BLaER1 (cell line): ENCODE data around the gene THSD7A.

Source experiments
- H3K27ac ChIP-seq: shearing (Covaris generic); formaldehyde crosslinking; 2 replicates; pipeline ENCODE4 v1.8.1; 2022
- H3K27me3 ChIP-seq: shearing (Covaris generic); formaldehyde crosslinking; 2 replicates; pipeline ENCODE4 v1.8.1; 2022
- H3K36me3 ChIP-seq: shearing (Covaris generic); formaldehyde crosslinking; 2 replicates; pipeline ENCODE4 v1.8.1; 2022
- H3K4me1 ChIP-seq: shearing (Covaris generic); formaldehyde crosslinking; 2 replicates; pipeline ENCODE4 v1.8.1; 2022
- H3K4me2 ChIP-seq: shearing (Covaris generic); formaldehyde crosslinking; 2 replicates; pipeline ENCODE4 v1.8.1; 2022
- H3K4me3 ChIP-seq: shearing (Covaris generic); formaldehyde crosslinking; 2 replicates; pipeline ENCODE4 v1.8.1; 2022
- H3K9ac ChIP-seq: shearing (Covaris generic); formaldehyde crosslinking; 2 replicates; pipeline ENCODE4 v1.8.1; 2022
- H3K9me3 ChIP-seq: shearing (Covaris generic); formaldehyde crosslinking; 2 replicates; pipeline ENCODE4 v1.8.1; 2022
- H4K20me1 ChIP-seq: shearing (Covaris generic); formaldehyde crosslinking; 2 replicates; pipeline ENCODE4 v1.8.1; 2022
- Cebpa-rat ChIP-seq: shearing (Covaris generic); IDR thresholded peaks from 2 replicates; pipeline ENCODE4 v1.8.1; 2022

THSD7A gene

DNA sequence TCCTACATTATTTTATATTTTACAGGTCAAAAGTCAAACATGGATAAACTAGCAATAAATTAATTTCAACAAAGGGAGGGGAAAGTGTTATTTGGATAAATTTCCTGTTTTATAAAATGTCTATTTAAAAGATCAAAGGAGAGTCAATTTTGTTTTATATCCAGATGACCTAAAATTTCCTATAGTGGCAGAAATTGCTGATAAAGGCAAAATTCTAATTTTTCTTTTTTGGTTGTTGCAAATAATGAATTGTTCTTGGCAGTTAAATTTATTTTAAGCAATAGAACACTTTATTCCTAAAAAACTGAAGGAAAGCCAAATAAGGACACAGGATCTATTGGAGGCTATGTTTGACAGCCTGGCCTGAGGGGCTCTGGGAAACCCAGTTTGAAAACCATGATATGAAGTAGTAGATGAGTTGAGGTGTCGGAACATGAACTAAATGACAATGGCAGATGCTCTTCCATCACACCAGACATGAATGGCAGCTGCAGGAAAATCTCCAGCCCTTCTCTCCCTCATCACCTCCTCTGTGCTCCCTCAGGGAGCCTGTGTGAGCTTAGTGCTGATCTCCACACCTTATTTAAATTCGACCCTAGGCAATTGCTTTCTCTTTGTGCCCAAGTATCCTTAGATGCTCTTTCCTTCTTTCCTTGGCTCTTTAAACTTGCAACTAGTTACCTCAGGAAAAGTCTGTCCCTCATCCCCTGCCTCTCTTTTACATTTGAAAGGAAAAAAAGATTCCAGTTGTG lies 395.0 kb downstream of the THSD7A start:
- no peaks in the 10 kb centered on the region for H3K36me3 ChIP-seq
- no peaks in the 10 kb centered on the region for H3K4me1 ChIP-seq
- H3K9me3 ChIP-seq, result no peaks in the 10 kb centered on the region; the same call in 1 of the 2 replicates
- H3K4me2 ChIP-seq, result no peak overlapping the region
- H3K27ac ChIP-seq, result no peak overlapping the region
- H3K4me3 ChIP-seq, result no peak overlapping the region
- no peak overlapping the region for H3K9ac ChIP-seq
- no peak for TF ChIP-seq Cebpa-rat
- no peaks in the 10 kb centered on the region for H3K27me3 ChIP-seq
- H4K20me1 ChIP-seq, result no peaks in the 10 kb centered on the region

DNA sequence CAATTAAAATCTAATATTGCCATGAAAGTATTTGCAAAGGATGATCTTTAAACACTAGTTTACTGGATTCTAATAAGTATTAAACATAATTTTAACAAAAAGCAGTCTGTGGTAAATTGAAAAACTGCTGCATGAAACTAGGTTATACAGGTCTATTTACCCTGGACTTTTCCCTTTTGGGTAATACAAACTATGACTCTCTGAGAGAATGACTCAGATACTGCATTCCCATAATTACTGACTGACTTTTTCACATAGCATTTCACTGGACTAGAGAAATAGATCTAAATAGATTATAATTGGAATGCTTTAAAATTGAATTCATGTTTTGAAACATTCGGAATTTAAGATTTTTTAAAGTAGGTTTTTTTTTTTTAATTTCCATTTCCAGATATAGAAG lies 395.7 kb downstream of the THSD7A start:
- Histone ChIP-seq H3K9ac (no peak overlapping the region), H3K27ac (no peak overlapping the region), H3K36me3 (no peaks in the 10 kb centered on the region), H3K4me3 (no peak overlapping the region), H3K4me2 (no peak overlapping the region), H3K27me3 (no peaks in the 10 kb centered on the region), H3K4me1 (0 out of 2 replicates have a peak, but pooled peaks cover under 1% of the 10 kb centered on the region), H3K9me3 (no peaks in the 10 kb centered on the region; the same call in 1 of the 2 replicates), H4K20me1 (no peaks in the 10 kb centered on the region)
- no peak for TF ChIP-seq Cebpa-rat

DNA sequence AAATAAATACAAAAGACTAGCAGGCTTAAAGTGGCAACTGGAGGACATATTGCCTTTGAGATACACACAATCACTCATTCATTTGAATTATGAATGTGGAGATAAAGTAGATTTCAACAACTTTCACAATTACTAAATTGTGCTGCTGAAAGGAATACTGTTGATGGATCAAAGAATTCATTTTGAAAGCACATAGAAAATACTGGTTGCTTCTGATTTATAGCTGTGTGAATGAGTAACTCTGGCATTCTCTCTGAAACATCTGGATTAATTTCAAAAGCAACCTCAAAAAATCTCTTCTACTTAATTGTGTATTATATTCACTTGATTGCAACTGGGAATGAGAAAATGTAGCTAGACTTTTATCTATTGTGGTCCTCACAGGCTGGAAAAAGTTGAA lies 397.6 kb downstream of the THSD7A start:
- Histone ChIP-seq H3K9me3 (no peaks in the 10 kb centered on the region; the same call in 1 of the 2 replicates), H3K27me3 (no peaks in the 10 kb centered on the region), H3K9ac (no peak overlapping the region), H4K20me1 (no peaks in the 10 kb centered on the region), H3K36me3 (no peaks in the 10 kb centered on the region), H3K4me1 (peaks cover 20% of the 10 kb centered on the region), H3K4me3 (no peak overlapping the region), H3K27ac (no peak overlapping the region), H3K4me2 (no peak overlapping the region)
- TF ChIP-seq Cebpa-rat, result no peak

DNA sequence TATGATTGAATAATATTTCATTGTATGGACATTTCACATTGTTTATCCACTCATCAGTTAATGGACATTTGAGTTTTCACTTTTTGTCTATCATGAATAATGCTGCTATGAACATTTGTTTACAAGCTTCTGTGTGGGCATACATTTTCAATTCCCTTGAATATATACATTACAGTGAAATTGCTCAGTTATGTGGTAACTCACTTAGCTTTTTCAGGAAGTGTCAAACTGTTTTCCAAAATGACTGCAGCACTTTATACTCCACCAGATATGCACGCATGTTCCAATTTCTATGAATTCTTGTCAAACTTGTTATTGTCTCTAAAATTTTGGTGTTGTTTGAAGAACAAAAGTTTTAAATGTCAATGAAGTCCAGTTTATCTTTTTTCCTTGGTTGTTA lies 401.2 kb downstream of the THSD7A start:
- no peaks in the 10 kb centered on the region for H4K20me1 ChIP-seq
- H3K4me3 ChIP-seq, result no peak overlapping the region
- H3K9ac ChIP-seq, result no peak overlapping the region
- no peak overlapping the region for H3K27ac ChIP-seq
- H3K27me3 ChIP-seq, result no peaks in the 10 kb centered on the region
- H3K9me3 ChIP-seq, result no peaks in the 10 kb centered on the region; the same call in 1 of the 2 replicates
- no peaks in the 10 kb centered on the region for H3K36me3 ChIP-seq
- no peak for TF ChIP-seq Cebpa-rat
- H3K4me2 ChIP-seq, result peak overlapping the region; percentile 55; the same call in 1 of the 2 replicates
- peaks cover 29% of the 10 kb centered on the region for H3K4me1 ChIP-seq

DNA sequence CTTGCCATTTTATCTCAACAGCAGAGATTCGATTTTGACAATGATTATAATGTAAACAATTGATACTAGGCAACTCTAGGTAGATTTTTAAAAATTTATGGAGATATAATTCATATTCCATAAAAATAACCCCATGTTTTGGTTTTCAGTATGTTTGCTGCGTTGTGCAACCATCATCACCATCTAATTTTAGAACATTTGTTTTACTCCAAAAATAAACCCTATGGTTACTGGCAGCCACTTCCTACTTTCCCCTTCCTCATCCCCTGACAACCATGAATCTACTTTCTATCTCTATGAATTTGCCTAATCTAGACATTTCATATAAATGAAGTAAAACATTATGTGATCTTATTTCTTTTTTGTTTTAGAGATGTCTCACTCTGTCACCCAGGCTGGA lies 401.9 kb downstream of the THSD7A start:
- peak overlapping the region; percentile 40 for H3K27ac ChIP-seq
- no peaks in the 10 kb centered on the region for H3K27me3 ChIP-seq
- H3K9me3 ChIP-seq, result no peaks in the 10 kb centered on the region
- H3K4me2 ChIP-seq, result peak overlapping the region; percentile 55
- no peak overlapping the region for H3K4me3 ChIP-seq
- H4K20me1 ChIP-seq, result no peaks in the 10 kb centered on the region
- H3K9ac ChIP-seq, result no peak overlapping the region
- H3K4me1 ChIP-seq, result peaks cover 29% of the 10 kb centered on the region
- no peaks in the 10 kb centered on the region for H3K36me3 ChIP-seq
- no peak for TF ChIP-seq Cebpa-rat

DNA sequence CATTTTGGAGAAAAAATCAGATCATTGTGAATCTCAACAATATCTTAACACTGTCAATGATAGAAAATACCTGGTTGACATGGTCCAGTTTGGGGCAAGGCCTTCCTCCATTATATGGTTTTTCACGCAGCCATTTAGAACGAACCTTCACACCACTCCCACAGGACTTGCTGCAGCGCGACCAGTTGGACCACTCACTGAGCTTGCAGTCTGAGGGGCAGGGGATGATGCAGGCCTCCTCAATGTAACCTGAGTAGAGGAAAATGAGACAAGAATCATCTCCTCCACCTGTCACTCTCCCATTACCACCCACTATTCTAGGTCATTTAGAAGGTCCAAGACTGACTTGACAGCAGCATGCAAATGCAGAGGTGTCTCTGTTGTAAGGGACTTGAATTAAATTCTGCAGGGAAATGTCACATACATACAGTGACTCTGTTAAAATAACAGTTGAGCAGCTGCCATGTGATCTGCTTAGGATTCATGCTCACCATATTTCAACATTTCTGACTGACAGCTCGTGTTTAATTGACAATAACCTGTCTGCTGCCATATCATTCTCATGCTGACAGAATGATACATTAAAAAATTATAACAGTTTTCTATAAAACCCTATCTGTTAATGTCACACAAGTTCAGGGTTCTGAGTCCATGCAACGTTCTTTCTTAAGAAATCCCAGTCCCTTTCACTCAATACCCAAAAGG lies 403.0 kb downstream of the THSD7A start:
- H3K4me3 ChIP-seq, result no peak overlapping the region
- H3K27me3 ChIP-seq, result no peaks in the 10 kb centered on the region
- no peaks in the 10 kb centered on the region for H3K9me3 ChIP-seq
- H3K9ac ChIP-seq, result no peak overlapping the region
- H3K36me3 ChIP-seq, result no peaks in the 10 kb centered on the region
- H3K27ac ChIP-seq, result no peak overlapping the region
- no peak overlapping the region for H3K4me2 ChIP-seq
- TF ChIP-seq Cebpa-rat, result no peak
- H4K20me1 ChIP-seq, result no peaks in the 10 kb centered on the region
- H3K4me1 ChIP-seq, result peaks cover 29% of the 10 kb centered on the region

DNA sequence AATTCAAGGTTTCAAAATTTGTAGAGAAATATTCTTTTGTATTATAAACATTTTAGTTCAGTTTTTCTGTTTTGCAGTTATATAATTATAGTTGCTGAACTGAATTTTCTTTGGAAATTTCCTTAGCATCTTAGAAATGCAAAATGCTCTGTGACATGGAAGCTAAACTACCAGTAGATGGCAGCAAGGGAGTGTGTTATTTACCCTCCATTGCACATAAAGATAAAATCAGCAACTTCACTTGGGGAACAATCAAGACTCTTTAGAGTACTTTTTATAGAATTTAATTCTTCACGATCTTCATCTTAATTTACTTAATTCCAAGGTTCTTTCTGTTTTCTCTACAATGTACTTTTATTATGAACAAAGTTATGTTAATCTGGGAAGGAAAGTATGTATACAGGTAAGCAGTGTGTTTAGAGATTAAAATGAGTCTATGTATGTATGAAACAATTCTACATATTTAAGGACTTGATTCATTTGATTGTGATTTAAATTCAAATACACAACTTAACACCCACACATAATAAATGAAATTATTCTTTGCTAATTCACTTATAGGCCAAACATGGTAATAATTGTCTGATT lies 404.2 kb downstream of the THSD7A start:
- no peak overlapping the region for H3K4me2 ChIP-seq
- H3K36me3 ChIP-seq, result no peaks in the 10 kb centered on the region
- H3K27ac ChIP-seq, result no peak overlapping the region
- no peak overlapping the region for H3K9ac ChIP-seq
- no peak overlapping the region for H3K4me3 ChIP-seq
- no peaks in the 10 kb centered on the region for H3K9me3 ChIP-seq
- H3K4me1 ChIP-seq, result peaks cover 29% of the 10 kb centered on the region
- H4K20me1 ChIP-seq, result no peaks in the 10 kb centered on the region
- no peak for TF ChIP-seq Cebpa-rat
- H3K27me3 ChIP-seq, result no peaks in the 10 kb centered on the region

DNA sequence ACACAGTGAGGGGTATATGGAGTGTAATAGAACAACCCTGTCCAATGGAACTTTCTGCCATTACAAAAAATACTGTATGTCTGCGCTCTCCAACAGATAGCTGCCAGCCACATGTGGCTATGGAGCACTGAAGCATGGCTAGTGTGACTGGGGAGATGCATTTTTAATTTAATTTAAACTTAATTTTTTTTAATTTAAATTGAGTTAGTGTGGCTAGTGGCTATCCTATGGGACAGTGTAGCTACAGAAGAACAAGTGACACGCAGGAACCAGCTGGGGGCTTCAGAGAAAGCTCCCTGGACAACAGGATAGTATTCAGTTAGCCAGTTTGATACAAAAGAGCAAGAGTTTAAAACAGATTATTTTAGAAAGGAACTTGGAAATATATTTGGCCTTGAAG lies 408.0 kb downstream of the THSD7A start:
- H3K4me3 ChIP-seq, result no peak overlapping the region
- no peaks in the 10 kb centered on the region for H3K27me3 ChIP-seq
- no peak overlapping the region for H3K9ac ChIP-seq
- H3K9me3 ChIP-seq, result peaks cover 21% of the 10 kb centered on the region
- H3K4me2 ChIP-seq, result no peak overlapping the region
- no peak overlapping the region for H3K27ac ChIP-seq
- H3K4me1 ChIP-seq, result peaks cover 6% of the 10 kb centered on the region; the same call in 1 of the 2 replicates
- H3K36me3 ChIP-seq, result peaks cover 8% of the 10 kb centered on the region; the same call in 1 of the 2 replicates
- H4K20me1 ChIP-seq, result no peaks in the 10 kb centered on the region
- TF ChIP-seq Cebpa-rat, result no peak

DNA sequence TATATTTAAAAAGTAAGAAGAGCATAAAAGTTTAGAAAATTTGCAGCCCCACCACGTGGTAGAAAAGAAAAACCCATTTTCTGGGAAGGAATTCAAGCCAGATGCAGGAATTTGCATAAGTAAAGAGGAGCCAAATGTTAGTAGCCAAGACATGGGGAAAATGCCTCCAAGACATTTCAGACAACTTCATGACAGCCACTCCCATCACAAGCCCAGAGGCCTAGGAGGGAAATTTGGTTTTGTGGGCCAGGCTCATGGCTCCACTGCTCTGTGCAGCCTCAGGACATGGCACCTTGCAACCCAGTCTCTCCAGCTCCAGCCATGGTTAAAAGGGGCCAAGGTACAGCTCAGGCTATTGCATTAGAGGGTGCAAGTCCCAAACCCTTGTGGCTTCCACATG lies 411.9 kb downstream of the THSD7A start:
- no peaks in the 10 kb centered on the region for H3K27me3 ChIP-seq
- TF ChIP-seq Cebpa-rat, result no peak
- H3K27ac ChIP-seq, result no peak overlapping the region

More for the DNA sequence above, 411.9 kb downstream of the THSD7A start:
- Histone ChIP-seq H3K4me1 (no peaks in the 10 kb centered on the region), H3K9ac (no peak overlapping the region), H3K4me2 (no peak overlapping the region), H3K4me3 (no peak overlapping the region), H3K36me3 (peaks cover 8% of the 10 kb centered on the region; the same call in 1 of the 2 replicates), H3K9me3 (peaks cover 21% of the 10 kb centered on the region), H4K20me1 (no peaks in the 10 kb centered on the region)
